Peyer's patch (tissue), 4 donors: ENCODE results near the gene FXYD3.

Experiments used
- CTCF ChIP-seq, 6 experiments: fragments of 450-650 bp in 4 of 6; fragments of 200-600 bp in 2 of 6; sonication (generic) in 1 of 6; IDR thresholded peaks; one replicate each; pipeline ENCODE4 v1.5.1; 2017 to 2019; ENCODE audit warnings: antibody characterized with exemption in 6 of 6, mild to moderate bottlenecking in 3 of 6, moderate library complexity in 1 of 6
- POLR2A ChIP-seq, 2 donors: fragments of 450-650 bp; IDR thresholded peaks; one replicate each; pipeline ENCODE4 v1.5.1; 2017; ENCODE audit warnings: antibody characterized with exemption in 2 of 2, mild to moderate bottlenecking in 2 of 2, moderate library complexity in 2 of 2

DNA sequence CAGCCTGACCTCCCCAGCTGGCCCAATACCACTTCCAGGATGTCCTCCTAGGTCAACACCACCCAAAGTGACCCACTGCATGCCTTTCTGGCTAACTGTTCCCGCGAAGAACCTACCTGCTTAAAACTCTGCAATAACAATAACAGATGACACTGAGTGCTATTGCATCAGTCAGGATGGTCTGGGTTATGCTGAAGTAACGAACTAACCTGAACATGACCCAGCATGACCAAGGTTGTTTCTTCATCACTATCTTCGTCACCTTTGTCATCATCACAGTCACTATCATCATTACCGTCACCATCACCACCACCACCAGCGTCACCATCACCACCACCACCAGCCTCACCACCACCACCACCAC lies 10.6 kb upstream of the FXYD3 start:
- TF ChIP-seq POLR2A (IDR thresholded peaks at IDR 0.05) (no peak), CTCF (IDR thresholded peaks at IDR 0.05) (no peak)
